CD4-positive, alpha-beta T cell treated with Interleukin-15 for 4 hours (primary cell): Measurements from ENCODE around the gene PPP2R2B.
"Not testable (repeated sequence)": the region's sequence is repeated elsewhere in the genome, so short reads cannot be mapped to it uniquely, and the experiment has no call there.

Source experiments
- DNase-seq: peaks from one replicate; pipeline ENCODE4 v3.0.0-alpha.2; 2020; ENCODE audit warnings: low spot score

The PPP2R2B gene

DNA sequence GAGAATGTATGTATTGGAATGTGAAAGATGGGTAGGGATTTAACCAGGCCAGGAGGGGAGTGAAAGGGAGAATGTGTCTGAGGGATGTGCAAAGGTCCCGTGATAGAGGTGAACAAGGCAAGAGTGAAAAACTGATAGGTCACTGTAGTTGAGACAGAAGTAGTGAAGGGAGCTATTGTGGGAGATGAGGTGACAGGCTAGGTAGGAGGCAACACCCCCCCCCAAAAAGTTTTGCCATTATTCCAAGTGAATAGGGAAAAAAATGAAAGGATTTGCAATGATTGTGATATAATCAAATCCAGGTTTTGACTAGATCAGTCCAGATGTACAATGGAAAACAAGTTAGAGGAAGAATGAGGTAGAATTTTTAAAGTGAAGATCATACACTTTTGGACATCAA, 226.0 kb downstream of the PPP2R2B start:
- no peak for DNase-seq

DNA sequence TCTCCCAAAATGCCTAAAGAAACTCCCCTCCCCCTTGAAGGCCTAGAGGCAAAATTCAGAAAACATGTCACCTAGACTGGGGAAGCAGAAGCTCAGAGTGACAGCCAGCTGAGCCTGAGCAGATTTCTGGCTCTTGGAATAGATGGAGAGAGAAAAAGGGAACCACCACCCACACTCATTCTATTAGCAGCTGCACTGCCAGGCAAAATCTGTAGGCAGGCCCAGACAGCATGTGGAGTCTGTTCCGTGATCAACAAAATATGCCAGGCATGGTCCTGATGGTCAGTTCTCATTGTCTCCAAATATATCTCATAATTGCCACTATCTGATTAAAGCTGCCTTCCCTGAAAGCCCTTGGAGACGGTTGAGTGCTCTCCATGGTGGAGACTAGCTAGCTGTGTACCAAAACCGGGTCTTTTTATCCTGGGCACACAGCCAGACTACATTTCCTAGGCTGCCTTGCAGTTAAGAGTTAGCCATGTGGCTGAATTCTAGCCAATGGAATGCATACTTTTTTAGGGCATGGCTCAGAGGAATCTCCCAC, 230.8 kb downstream of the PPP2R2B start:
- DNase-seq = no peak

DNA sequence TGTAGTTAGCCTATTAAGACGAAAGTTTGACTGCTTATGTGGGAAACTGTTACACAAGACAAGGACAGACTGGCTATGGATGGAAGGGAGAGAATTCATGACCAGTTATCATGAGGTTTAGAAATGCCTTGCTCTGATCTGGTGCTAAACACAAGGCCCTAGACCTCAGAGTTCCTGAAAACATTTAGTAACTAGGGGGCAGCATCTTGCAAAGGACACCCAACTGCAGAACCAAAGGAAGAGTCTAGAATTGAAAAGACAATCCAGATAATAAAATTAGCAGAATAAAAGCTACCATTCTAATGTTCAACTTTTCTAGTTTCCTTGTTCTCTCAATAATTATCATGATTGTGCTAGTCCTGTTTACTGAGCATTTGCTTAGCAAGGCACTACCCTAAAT, 232.1 kb downstream of the PPP2R2B start:
- no peak for DNase-seq

DNA sequence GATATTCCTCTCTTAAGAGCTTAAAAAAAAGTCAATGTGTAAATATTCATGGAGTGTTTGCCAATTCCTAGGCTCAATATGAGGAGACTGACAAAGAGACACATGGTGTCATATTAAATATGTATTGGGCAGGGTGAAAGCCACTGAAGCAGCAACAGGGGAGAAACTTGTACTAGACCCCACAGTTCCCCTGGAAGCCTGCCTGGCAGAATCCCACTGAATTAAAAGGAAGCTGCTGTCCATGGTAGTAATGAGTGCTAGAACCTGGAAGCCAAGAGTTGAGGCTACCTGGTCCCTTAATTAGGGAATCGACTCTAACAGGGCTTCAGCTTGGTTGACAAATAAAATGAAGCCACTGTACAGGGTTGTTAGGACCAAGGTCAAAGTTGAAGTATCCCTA, 233.2 kb downstream of the PPP2R2B start:
- no peak for DNase-seq

DNA sequence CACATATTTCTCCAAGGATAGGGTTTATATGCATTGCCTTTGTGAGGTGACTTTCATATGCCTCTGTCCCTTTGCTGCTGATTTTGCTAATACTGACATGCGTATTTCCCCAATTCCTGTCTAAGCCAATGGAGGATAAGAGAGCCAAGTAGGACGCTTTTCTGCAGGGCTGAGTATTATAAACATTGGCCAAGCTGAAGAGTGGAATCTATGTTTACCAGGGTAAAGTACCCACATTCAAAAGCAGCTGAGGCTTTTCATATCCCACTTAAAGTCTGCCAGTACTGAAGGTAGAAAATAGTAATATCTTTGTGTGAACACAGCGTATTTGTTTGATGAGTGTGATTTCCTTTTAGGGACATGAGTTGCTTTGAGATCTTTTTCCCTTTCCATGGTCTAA, 233.7 kb downstream of the PPP2R2B start:
- DNase-seq = no peak

DNA sequence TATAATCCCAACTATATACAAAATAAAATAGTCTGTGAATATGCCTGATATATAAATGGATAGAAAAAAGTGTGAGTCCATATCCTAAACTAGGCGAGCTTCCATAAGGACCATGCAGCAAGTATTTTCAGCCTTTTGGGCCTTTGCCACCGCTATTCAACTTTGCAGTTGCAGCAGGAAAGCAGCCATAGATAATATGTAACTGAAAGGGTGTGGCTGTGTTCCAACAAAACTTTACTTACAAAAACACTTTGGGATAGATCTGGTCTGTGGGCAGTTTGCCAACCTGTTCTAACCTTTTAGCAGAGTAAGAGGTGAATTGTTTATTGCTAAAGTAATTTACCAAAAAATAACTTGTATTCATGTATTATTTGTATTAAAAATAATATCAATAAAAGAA, 234.8 kb downstream of the PPP2R2B start:
- no peak for DNase-seq

DNA sequence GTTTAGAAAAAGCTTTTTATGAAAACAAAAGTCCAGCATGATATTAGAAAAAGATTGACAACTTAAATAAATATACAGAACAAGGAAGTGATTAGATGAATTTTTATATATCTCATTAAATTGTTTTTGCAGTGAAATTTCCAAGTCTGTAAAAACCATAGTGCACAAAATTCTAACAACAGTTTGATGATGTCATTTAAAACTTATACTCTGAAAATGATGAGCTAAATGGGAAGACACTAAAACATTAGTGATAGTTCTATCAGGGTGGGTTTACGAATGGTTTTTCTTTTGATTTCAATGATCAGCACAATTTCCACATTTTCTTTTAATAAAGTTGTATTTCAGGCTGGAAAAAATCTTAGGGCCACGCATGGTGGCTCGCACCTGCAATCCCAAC, 236.1 kb downstream of the PPP2R2B start:
- DNase-seq = no peak

DNA sequence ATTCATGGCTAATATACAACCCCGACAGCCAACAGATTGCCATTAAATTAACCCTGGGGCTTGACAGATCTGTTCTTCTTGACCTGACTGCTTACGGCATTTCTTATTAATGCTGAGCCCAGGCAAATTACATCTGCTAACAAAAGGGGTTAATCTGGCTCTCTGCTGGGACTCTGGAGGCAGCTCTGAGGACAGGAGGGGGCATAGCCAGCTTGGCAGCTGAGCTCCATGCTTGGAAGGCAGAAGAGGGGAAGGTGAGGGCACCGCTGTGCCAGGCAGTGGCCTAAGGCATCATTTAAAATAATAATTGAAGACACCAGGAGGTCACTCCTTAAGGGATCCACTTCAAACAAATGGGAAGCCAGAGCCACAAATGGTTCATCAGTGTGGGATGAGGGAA, 236.6 kb downstream of the PPP2R2B start:
- no peak for DNase-seq

DNA sequence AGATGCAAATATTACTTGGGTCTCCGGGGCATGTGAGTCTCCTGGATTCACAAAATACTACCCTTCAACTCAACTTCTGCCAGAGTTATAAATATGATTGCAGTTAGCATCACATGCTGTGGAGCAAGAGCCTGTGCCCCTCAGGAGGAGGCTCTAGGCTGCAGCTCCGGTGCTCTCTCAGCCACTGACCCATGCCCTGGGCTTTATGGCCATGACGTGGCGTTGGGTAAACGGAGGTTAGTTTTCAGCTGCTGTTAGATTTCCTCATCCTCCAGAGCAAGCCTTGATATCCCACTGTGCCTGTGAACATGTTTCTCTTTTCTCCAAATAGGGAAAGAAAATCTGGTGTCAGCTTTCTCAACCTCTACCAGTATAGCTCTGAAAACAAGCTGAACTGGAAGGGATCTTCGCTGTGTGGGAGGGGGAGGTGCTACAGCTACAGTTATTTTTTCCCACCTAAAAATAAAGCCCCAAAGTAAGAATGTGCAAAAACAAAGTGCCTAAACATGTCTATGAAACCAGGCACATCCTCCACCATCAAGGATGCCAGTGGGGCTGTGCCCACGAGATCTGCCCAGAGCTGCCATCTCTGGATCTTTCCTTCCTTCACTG, 238.2 kb downstream of the PPP2R2B start:
- no peak for DNase-seq

DNA sequence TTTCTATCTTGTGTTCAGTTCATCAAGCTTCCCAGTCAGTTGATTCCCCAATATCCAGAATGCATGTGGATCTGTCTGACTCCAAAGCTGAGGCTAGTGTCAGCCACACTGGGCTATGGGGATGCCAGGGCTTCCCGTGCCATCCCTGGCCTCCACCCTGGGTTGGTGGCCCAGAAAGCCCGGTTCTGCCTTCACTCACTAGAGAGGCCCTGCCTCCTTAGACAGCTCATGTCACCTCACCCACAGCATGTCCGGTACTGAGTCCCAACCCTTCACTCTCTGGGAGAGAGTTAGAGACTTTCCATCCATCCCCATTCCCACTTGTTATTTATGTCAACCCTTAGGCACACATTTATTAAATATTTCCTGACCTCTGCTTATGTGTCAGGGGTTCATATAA, 243.1 kb downstream of the PPP2R2B start:
- no peak for DNase-seq

DNA sequence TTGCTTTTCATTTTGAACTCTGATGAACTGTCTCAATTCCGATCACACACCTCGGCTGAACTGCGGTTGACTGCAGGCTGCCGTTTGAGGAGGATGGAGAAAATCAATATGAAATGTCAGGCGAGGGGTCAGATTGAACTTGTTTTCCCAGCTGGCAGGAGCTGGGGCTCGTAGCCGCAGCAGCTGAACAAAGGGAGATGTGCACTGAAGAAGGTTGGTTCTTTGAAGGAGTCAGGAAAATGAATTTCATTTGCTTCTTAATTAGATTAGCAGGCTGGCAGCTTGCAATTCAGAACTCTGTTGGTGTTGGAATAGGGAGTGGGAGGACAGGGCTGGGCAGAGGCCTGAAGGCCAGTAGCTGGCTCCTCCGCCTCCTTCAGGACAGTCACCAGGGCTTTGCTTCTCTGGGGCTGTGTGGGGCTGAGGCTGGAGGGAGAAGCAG, 245.2 kb downstream of the PPP2R2B start:
- DNase-seq = no peak

DNA sequence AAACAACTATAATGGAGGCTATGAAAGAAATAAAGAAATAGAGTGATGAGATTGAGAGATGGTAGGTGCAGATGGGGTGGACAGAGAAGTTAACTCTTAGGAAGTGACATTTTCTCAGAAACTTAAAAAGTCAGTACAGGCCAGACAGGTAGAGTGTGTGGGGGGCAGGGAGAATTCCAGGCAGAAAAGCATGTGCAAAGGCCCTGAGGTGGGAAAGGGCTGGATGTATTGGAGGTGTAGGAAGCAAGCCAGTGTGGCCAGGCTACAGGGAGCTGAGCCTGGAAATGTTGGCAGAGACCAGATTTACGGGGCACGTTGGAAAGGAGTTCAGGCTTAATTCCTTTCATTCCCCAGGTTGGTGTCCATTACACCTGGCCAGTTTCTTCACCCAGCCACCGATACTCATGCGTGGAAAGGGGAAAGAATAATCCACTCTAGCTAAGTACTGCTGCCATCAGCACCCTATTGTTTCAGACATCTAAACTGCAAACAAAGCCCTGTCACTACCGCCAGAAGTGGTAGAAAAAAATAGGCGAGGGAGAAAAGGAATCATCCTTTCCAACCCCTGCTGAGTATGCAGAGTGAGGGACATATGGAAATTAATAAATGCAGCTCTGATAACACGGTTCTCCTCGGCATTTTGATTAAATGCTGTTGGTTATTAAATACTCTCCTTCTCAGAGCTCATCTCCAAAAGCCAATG, 245.8 kb downstream of the PPP2R2B start:
- no peak for DNase-seq

DNA sequence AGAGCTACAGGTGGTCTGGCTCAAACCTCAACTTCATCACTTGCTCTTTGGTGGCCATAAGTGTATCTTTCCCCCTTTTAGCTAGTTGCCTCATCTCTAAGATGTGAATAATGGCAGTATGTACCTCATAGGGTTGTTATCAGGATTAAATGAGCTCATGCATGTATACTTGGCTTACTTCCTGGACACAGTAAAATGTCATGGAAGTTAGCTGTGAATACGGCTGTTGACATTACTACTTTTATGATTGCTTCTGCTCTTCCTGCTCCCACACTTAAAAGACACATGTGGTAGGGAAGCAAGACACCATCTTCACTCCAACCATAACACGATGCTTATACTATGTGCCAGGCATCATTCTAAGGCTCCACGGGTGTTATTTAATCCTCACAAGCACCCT, 248.1 kb downstream of the PPP2R2B start:
- no peak for DNase-seq

DNA sequence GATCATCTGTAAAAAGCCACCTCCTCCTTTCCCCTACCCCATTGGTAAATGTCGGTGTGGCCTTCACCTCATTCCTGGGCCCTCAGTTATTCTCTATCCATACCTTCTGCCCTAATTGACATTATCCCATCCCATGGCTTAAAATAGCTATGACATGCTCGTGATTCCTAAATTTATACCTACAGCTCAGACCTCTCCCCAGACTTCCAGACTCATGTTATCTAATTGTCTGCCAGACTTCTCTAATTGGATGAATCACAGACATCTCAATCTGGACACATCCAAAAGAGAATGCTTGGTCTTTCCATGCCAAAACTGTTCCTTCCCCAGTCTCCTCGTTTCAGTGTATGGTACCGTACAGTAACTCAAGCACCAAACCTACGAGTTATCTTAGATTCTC, 249.6 kb downstream of the PPP2R2B start:
- DNase-seq = no peak

DNA sequence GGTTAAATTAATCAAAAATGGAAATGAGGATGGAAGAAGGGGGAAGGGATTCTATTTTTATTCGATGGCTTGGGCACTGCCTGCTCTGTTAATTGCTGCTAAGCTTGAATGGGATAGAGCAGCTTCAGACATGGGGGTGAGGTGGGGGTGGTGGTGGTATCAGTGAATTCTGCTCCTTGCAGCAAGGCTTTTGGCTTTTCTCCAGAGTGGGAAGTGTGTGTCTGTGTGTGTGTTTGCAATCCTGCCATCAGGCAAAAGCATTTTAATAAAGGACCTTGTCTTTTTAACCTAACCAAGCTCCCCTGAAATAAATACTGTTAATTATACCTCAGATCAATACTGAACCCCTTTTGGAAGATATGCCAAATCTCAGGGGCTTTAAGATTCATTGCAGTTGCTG, 251.6 kb downstream of the PPP2R2B start:
- DNase-seq = no peak

DNA sequence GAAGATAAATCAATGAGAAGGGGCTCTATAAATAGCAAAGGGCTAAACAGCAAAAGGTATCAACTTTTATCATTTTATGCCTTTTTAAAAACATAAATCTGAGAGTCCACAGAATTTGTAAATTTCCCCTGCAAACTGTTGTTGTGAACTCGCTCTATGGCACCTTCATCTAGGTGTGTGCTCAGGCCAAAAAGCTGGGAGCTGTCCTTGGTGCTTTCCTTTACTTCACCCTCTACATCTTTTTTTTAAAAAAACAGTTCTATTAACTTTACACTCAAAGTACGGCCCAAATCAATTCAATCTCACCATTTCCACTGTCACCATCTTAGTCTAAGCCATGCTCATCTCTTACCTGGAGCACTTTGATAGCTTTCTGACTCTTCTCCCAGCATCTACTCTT, 254.4 kb downstream of the PPP2R2B start:
- DNase-seq = no peak

DNA sequence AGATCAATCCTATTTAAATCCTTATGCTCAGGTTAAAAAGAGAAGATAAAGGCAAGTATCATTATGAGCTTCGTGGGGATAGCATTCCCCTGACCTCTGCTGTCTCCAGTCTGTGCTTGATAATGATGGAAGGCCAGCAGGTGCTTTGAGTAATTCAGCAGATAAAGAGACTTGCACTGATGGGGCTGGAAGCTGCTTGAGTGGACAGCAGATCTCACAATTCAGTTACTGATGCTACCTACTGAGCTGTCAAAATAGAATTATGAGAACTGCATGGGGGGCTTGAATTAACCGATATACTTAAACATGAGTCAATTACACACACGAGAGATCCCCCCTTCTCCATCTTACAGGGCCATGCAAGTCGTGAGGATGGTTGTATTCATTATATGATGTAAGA, 254.9 kb downstream of the PPP2R2B start:
- no peak for DNase-seq

DNA sequence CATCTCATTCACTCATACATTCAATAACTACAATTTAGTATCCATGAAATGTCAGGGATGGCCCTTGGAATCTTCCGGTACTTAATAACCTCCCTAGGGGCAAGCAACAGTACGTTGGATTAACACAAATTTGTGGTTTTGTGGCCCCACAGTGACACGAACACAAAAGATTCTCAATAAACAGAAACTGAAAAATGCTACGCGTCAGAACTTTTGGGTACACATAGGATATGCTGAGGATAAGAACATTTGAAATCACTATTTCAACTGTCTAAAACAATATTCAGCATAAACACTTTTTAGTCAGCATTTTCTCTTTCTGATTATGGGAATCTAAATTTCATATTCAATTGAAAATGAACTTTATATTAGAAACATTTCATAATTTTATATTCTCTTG, 255.5 kb downstream of the PPP2R2B start:
- no peak for DNase-seq

DNA sequence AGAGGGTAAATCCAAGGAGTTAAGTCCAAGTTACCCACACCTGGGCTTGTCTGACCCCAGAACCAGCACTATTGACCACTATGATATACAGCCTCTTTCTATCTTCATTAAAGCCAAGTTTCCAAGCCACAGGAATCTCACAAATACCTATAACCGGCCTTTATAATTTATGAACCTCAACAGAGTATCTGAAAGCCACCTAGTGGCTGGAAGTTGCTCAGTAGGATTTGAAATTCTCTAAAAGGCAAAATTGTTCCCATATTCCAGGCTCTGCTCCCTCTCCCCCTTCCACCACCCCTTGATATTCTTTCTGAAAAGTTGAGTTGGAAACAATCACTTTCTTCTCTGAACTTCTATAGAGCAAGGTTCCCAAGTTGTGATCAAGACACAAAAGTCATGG, 256.2 kb downstream of the PPP2R2B start:
- no peak for DNase-seq

DNA sequence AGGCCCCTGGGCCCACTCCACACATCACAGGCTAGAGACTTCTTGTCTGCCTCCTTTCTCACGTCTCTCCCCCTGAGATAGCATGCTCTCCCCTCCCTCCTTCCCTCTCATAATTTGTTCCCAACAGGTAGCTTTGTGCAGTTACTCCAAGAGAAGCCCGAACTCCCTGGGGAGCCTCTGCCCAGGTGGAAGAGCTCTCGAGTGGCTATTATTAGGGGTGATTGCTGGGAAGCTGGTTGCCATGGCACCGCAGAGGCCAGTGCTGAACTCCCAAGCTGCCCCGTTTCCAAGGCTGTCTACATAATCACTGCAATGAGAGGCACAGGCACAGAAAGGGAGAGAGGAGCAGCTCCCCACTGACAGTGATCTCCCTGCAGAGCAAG, 257.9 kb downstream of the PPP2R2B start:
- no peak for DNase-seq

DNA sequence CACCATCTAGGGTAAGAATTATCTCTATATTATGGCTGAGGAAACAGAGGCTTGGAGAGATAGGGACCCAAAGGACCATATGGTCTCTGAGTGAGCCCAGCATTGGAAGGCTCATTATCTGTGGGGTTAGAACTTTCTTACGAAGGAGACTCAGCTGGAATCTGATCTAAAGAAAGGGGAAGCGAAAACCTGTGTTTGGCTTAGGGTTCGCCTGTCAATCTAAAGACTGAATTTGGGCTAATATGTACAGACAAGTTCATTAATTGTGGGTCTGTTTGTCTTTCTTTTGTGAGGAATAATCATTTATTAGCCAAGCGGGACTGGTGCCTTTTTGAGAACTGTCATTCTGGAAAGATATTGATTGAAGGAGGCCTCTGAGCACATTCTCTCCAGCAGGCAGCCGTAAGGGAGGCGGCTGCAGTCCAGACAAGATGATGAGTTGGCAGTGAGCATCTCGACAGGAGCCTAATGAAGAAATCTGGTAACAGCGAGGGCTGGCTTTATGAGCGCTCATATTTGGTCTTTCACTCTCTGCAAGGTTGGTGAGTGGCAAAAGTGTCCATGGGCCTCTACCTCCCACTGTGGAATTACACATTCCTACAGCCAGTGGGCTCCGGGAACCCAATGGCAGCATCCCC, 258.4 kb downstream of the PPP2R2B start:
- no peak for DNase-seq

DNA sequence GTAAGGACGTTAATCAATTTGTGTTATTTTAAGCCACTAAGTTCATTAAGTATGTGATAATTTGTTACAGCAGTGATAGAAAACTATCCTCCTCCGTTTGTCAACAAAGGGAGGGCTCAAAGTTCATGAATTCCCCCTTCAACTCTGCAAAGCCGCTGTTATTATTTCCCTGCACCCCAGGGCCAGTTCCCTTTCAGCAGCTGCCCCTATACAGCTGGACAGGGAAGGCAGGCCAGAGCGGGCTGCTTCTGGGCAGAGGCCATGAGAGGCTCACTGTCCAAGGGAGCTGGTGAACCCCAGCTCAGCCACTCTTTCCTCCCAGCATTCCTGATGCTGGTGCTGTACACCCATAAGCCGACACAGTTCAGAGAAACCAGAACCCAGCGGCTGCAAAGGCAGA, 260.1 kb downstream of the PPP2R2B start:
- no peak for DNase-seq

DNA sequence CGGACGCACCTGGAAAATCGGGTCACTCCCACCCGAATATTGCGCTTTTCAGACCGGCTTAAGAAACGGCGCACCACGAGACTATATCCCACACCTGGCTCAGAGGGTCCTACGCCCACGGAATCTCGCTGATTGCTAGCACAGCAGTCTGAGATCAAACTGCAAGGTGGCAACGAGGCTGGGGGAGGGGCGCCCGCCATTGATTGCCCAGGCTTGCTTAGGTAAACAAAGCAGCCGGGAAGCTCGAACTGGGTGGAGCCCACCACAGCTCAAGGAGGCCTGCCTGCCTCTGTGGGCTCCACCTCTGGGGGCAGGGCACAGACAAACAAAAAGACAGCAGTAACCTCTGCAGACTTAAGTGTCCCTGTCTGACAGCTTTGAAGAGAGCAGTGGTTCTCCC, 268.8 kb downstream of the PPP2R2B start:
- DNase-seq = not testable (repeated sequence)
